HEK293T (cell line): ENCODE results near the gene HES7.

Experiments used
- FOXM1 ChIP-seq: fragments of 450-650 bp; IDR thresholded peaks from 2 replicates; pipeline ENCODE4 v1.6.1; 2017; ENCODE audit warnings: mild to moderate bottlenecking, borderline replicate concordance
- HDGF ChIP-seq: fragments of 450-650 bp; IDR thresholded peaks from 2 replicates; pipeline ENCODE4 v1.6.1; 2017; ENCODE audit warnings: antibody characterized with exemption, borderline replicate concordance
- SUZ12 ChIP-seq: fragments of 450-650 bp; IDR thresholded peaks from 2 replicates; pipeline ENCODE4 v1.6.1; 2016; ENCODE audit warnings: mild to moderate bottlenecking
- TF ChIP-seq, protein P1 (sequence below): fragments of 450-650 bp; IDR thresholded peaks from 2 replicates; pipeline ENCODE4 v1.6.1; 2016

DNA sequence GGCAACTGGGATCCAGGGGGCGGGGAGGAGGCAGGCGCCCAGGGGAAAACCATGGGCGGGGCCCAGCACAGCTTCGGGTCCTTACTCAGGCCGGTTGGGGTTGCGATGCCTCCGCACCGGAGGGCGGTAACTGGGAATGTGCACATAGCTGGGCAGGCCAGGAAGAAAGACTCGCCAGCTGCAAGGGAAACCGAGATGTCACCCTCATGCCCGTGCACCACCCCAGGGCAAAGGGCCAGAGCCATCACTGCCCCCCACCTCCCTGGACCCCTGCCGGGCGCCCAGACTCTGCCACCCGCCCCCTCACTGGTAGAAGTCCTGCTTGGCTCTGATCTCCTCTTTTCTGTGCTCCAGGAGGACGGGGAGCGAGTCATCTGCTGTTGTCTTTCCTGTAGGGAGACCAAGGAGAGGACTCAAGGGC lies 43.1 kb downstream of the HES7 start:
- TF ChIP-seq, protein P1, sequence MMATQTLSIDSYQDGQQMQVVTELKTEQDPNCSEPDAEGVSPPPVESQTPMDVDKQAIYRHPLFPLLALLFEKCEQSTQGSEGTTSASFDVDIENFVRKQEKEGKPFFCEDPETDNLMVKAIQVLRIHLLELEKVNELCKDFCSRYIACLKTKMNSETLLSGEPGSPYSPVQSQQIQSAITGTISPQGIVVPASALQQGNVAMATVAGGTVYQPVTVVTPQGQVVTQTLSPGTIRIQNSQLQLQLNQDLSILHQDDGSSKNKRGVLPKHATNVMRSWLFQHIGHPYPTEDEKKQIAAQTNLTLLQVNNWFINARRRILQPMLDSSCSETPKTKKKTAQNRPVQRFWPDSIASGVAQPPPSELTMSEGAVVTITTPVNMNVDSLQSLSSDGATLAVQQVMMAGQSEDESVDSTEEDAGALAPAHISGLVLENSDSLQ: no peak
- TF ChIP-seq FOXM1 (no peak), SUZ12 (no peak), HDGF (no peak)
